AG09309 (cell line): ENCODE results near the gene TRNP1.
"Not testable (repeated sequence)": the region's sequence is repeated elsewhere in the genome, so short reads cannot be mapped to it uniquely, and the experiment has no call there.

Source experiments
- DNase-seq: peaks from one replicate; pipeline ENCODE4 v3.0.0-alpha.2; 2010; ENCODE audit warnings: low read depth
- H3K4me3 ChIP-seq: 2 replicates; pipeline ENCODE4 v1.5.1; 2011; ENCODE audit warnings: mild to moderate bottlenecking, low read depth, low read length, moderate library complexity; ENCODE audit not compliant: control insufficient read depth
- TF ChIP-seq, protein P1 (sequence below): IDR thresholded peaks from 2 replicates; pipeline ENCODE4 v1.5.1; 2011; ENCODE audit warnings: mild to moderate bottlenecking, low read depth, low read length, inconsistent platforms; ENCODE audit not compliant: insufficient read depth, control insufficient read depth; ENCODE audit errors: missing control alignments

TRNP1 gene, protein sequence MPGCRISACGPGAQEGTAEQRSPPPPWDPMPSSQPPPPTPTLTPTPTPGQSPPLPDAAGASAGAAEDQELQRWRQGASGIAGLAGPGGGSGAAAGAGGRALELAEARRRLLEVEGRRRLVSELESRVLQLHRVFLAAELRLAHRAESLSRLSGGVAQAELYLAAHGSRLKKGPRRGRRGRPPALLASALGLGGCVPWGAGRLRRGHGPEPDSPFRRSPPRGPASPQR

DNA sequence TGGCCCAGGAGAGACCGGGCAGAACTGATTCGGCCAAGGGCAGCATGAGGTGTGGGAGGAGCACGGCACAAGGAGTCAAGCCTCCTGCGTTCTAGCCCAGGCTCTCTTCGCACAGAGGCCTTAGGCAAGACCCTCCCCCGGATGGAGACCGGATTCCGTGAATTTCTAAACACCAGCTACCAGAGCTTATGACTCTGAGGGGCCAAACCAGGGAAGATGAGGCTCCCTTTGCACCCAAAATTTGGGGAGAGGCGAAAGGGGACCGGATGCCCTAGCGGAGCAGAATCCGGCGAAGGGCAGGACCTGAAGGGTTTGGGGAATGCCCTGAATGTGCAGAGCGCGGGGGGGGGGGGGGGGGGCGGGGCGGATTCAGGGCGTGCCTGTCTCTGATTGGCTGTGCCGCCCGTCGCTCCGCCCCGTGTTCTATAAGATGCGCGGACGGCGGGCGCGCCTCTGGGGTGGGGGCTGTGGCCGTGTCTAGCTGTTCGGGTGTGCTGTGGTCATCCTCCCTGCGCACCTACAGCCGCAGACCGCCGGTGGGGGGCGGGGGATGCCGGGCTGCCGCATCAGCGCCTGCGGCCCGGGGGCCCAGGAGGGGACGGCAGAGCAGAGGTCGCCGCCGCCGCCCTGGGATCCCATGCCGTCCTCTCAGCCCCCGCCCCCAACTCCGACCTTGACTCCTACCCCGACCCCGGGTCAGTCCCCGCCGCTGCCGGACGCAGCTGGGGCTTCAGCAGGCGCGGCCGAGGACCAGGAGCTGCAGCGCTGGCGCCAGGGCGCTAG is at the start of gene TRNP1:
Gene TRNP1 (plus strand): TSS at position 456 of the 783 bp plus-strand sequence. CDS start 95 bp downstream, at position 551.
- peak within 1 kb of the TSS; percentile 92 for H3K4me3 ChIP-seq
- no peak for DNase-seq
- TF ChIP-seq, protein P1, sequence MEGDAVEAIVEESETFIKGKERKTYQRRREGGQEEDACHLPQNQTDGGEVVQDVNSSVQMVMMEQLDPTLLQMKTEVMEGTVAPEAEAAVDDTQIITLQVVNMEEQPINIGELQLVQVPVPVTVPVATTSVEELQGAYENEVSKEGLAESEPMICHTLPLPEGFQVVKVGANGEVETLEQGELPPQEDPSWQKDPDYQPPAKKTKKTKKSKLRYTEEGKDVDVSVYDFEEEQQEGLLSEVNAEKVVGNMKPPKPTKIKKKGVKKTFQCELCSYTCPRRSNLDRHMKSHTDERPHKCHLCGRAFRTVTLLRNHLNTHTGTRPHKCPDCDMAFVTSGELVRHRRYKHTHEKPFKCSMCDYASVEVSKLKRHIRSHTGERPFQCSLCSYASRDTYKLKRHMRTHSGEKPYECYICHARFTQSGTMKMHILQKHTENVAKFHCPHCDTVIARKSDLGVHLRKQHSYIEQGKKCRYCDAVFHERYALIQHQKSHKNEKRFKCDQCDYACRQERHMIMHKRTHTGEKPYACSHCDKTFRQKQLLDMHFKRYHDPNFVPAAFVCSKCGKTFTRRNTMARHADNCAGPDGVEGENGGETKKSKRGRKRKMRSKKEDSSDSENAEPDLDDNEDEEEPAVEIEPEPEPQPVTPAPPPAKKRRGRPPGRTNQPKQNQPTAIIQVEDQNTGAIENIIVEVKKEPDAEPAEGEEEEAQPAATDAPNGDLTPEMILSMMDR, result no peak

DNA sequence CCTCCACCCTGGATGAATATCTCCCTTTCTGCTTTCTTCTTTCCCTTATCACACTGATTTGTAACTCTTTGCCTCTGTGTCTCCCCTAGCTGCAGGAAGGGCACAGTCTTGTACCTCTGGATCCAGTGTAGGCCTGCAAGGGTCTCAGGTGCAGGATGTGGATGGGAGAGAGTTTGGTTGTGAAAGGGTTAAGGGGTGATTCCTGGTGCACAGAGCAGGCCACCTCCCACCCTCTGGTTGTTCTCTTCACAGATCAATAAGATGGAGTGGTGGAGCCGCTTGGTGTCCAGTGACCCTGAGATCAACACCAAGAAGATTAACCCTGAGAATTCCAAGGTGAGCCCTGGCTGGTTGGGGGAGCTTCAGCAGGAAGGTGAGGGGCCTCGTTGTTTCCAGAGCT is 48.4 kb upstream of the TRNP1 start:
- DNase-seq, result no peak
- TF ChIP-seq, protein P1, result no peak
- H3K4me3 ChIP-seq, result no peak overlapping the region

DNA sequence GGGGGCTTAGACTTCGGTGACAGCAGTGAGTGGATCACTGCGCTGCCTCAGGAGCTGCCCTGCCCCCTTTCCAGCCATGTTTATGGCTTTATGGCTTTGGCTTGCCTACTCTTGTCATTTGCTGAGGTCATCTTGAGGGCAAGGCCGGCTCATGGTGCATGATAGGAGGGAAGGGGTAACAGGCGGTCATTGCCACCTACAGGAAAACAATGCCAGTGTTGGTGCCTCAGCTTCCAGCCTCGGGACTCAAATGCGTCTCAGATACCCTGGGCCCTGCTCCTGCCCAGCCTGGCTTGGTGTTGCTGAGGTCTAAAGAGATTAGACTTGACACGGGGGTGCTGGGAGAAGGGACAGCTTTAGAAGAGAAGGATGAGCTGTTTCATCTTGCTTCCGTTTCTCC is 47.8 kb upstream of the TRNP1 start:
- no peak for DNase-seq
- H3K4me3 ChIP-seq, result no peak overlapping the region
- TF ChIP-seq, protein P1, result no peak

DNA sequence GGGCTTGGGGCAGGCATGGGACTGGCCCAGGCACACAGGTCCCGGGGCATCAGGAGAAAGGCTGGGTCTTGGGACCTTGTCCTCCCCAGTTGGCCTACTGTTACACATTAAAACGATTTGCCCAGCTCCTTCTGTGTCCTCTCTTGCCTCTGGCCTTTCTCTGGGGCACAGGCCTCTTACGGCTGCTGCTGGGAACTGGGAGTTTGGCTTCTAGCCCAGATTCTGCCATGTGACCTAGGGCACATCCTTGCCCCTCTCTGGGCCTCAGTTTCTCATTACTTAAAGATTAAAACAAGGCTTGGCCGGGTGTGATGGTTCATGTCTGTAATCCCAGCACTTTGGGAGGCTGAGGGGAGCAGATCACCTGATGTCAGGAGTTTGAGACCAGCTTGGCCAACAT is 47.2 kb upstream of the TRNP1 start:
- TF ChIP-seq, protein P1, result no peak
- no peak for DNase-seq
- H3K4me3 ChIP-seq, result no peak overlapping the region

DNA sequence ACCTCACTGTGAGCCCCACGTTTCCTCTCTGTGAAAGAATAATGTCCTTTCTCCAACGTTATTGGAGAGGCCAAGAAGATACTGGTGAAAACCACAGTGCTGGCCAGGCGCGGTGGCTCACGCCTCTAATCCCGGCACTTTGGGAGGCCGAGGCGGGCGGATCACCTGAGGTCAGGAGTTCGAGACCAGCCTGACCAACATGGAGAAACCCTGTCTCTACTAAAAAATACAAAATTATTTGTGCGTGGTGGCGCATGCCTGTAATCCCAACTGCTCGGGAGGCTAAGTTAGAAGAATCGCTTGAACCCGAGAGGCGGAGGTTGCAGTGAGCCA is 44.8 kb upstream of the TRNP1 start:
- H3K4me3 ChIP-seq, DNase-seq: not testable (repeated sequence)

DNA sequence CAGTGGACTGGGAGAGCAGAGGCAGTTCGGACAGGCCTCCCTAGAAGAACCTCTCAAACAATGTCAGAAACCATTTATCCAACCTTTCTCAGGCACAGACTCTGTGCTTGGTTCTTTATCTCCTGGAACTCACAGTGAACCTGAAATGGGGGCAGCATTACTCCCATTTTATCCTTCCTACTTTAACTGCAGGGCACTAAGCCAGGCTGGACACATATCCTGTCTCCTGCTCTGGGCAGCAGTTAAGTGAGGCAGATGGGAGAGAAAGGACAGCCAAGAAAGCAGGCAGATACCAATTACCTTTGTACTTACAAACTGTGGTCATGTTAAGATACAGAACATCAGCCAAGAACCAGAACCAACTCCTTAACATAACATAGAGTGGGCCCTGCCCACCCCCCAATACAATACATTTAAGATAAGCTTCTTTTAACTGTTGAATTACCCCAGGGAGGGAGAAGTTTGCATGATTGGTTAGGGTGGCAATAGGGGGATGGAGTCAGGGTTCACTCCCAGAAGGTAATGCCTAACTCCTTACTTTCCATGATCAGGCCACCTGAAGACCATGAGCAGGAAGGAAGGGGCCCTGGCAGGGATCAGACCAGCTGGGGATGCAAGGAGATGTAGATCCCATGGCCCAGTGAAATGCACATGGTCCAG is 44.1 kb upstream of the TRNP1 start:
- TF ChIP-seq, protein P1, result no peak
- DNase-seq, result no peak

DNA sequence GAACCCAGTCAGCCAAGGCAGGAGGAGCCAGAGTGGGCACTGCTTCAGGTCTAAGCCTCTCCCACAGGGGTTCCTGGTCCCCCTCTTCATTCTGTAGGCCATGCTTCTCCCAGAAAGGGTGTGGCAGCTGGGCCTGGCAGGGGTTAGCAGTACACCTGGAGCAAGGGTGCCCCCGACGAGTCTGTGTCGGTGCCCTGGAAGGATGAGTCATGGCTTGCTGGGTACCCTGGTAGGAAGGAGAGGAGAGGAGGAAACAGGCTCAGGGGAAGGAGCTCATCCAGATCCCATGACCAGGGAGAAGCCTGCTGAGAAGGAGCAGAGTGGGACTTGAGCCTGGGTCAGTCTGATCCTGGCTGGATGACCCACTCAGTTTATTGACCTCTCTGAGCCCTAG is 43.6 kb upstream of the TRNP1 start:
- DNase-seq, result no peak
- no peak overlapping the region for H3K4me3 ChIP-seq
- TF ChIP-seq, protein P1, result no peak

More for the DNA sequence above, 44.1 kb upstream of the TRNP1 start:
- H3K4me3 ChIP-seq, result no peak overlapping the region
